OCI-LY3 (cell line): Measurements from ENCODE around the gene CDH18.

Source experiments
- EZH2phosphoT487 ChIP-seq: fragments of 200-600 bp; shearing (Covaris generic); IDR thresholded peaks from 2 replicates; pipeline ENCODE4 v1.6.1; 2018; ENCODE audit warnings: antibody characterized with exemption, mixed run types, low read depth
- TF ChIP-seq, protein P1 (sequence below): fragments of 200-600, 300-600 bp; sonication (generic); IDR thresholded peaks from 2 replicates; pipeline ENCODE4 v1.5.1; 2014; ENCODE audit warnings: antibody characterized with exemption, low read length, low read depth

DNA sequence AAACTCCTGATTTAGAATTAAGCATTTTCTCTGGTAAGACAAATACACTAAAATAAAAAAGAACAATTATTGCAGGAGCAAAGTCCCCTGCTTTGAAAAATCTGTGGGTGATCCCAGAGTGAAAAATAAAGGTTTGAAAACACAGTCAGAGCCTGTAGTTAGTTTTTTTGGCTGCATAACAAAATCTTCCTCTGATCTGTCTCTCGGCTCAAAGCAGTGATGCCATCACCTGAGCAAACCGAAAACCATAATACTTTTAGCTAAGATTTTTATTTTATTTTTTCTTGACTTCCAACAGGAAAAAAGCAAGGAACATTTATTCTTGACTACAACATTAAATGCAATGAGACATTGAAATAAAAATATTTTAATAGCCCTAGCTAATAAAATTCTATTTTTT lies 1.2 kb downstream of the CDH18 start:
- TF ChIP-seq, protein P1, sequence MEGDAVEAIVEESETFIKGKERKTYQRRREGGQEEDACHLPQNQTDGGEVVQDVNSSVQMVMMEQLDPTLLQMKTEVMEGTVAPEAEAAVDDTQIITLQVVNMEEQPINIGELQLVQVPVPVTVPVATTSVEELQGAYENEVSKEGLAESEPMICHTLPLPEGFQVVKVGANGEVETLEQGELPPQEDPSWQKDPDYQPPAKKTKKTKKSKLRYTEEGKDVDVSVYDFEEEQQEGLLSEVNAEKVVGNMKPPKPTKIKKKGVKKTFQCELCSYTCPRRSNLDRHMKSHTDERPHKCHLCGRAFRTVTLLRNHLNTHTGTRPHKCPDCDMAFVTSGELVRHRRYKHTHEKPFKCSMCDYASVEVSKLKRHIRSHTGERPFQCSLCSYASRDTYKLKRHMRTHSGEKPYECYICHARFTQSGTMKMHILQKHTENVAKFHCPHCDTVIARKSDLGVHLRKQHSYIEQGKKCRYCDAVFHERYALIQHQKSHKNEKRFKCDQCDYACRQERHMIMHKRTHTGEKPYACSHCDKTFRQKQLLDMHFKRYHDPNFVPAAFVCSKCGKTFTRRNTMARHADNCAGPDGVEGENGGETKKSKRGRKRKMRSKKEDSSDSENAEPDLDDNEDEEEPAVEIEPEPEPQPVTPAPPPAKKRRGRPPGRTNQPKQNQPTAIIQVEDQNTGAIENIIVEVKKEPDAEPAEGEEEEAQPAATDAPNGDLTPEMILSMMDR: no peak
- no peak for TF ChIP-seq EZH2phosphoT487
